ENCODE results near the gene OTUD5.

The OTUD5 gene

GRCh38 chrX:48911412-48912182, 45.8 kb downstream of the OTUD5 start, which contains the start of gene SLC35A2:
TSS of gene SLC35A2 (minus strand) at chrX:48911646. CDS start at chrX:48911636, 10 bp downstream.
- DNase-seq (ENCODE audit: low read depth in 1 of 2, low spot score in 1 of 2) = peak; percentile 72 to 83

- no peak for DNase-seq (ENCODE audit: low read depth in 1 of 2, low spot score in 1 of 2)
Measured at GRCh38 chrX:48910926-48911411, 46.4 kb downstream of the OTUD5 start.

- DNase-seq (ENCODE audit: low read depth in 1 of 2, low spot score in 1 of 2) = no peak
Measured at GRCh38 chrX:48909703-48910294, 47.6 kb downstream of the OTUD5 start.

GRCh38 chrX:48908600-48908999, 48.8 kb downstream of the OTUD5 start:
- DNase-seq (ENCODE audit: low read depth in 1 of 2, low spot score in 1 of 2) = no peak

- DNase-seq (ENCODE audit: low read depth in 1 of 2, low spot score in 1 of 2) = no peak
Measured at GRCh38 chrX:48905090-48905790, 52.2 kb downstream of the OTUD5 start.

- no peak for DNase-seq (ENCODE audit: low read depth in 1 of 2, low spot score in 1 of 2)
Measured at GRCh38 chrX:48904626-48905025, 52.8 kb downstream of the OTUD5 start.

GRCh38 chrX:48904180-48904579, 53.2 kb downstream of the OTUD5 start:
- no peak for DNase-seq (ENCODE audit: low read depth in 1 of 2, low spot score in 1 of 2)

- no peak for DNase-seq (ENCODE audit: low read depth in 1 of 2, low spot score in 1 of 2)
Measured at GRCh38 chrX:48903290-48903689, 54.1 kb downstream of the OTUD5 start.

GRCh38 chrX:48902776-48903175, 54.6 kb downstream of the OTUD5 start:
- no peak for DNase-seq (ENCODE audit: low read depth in 1 of 2, low spot score in 1 of 2)

- no peak for DNase-seq (ENCODE audit: low read depth in 1 of 2, low spot score in 1 of 2)
Measured at GRCh38 chrX:48902135-48902534, 55.3 kb downstream of the OTUD5 start.

GRCh38 chrX:48901069-48901468, 56.3 kb downstream of the OTUD5 start:
- DNase-seq (ENCODE audit: low read depth in 1 of 2, low spot score in 1 of 2) = no peak

GRCh38 chrX:48899078-48899410, 58.4 kb downstream of the OTUD5 start:
- no peak for DNase-seq (ENCODE audit: low read depth in 1 of 2, low spot score in 1 of 2)

GRCh38 chrX:48897625-48898306, 59.6 kb downstream of the OTUD5 start, which contains the start of the genes PQBP1 and TIMM17B:
TSS of gene PQBP1 (plus strand) at chrX:48897930. CDS start at chrX:48898510, 580 bp downstream.
TSS of gene TIMM17B (minus strand) at chrX:48897768. CDS start at chrX:48897749, 19 bp downstream.
- DNase-seq (ENCODE audit: low read depth in 1 of 2, low spot score in 1 of 2) = peak; percentile 58 to 77

- peak in 1 of 2 donors; percentile 54 for DNase-seq (ENCODE audit: low read depth in 1 of 2, low spot score in 1 of 2)
Measured at GRCh38 chrX:48897157-48897624, 60.2 kb downstream of the OTUD5 start.

- DNase-seq (ENCODE audit: low read depth in 1 of 2, low spot score in 1 of 2) = no peak
Measured at GRCh38 chrX:48896611-48897011, 60.8 kb downstream of the OTUD5 start.

GRCh38 chrX:48894891-48895290, 62.5 kb downstream of the OTUD5 start:
- no peak for DNase-seq (ENCODE audit: low read depth in 1 of 2, low spot score in 1 of 2)

- DNase-seq (ENCODE audit: low read depth in 1 of 2, low spot score in 1 of 2) = no peak
Measured at GRCh38 chrX:48893556-48894348, 63.7 kb downstream of the OTUD5 start.

GRCh38 chrX:48892896-48893295, 64.5 kb downstream of the OTUD5 start:
- no peak for DNase-seq (ENCODE audit: low read depth in 1 of 2, low spot score in 1 of 2)

GRCh38 chrX:48891402-48892288, 65.8 kb downstream of the OTUD5 start:
- DNase-seq (ENCODE audit: low read depth in 1 of 2, low spot score in 1 of 2) = peak in 1 of 2 donors; percentile 59
